ENCODE results near the gene ARMC10. TPM values are rescaled to one million over a fixed set of nuclear protein-coding genes. Genes with fewer than 3 reads are reported as not detected.
"Not testable (repeated sequence)": the region's sequence is repeated elsewhere in the genome, so short reads cannot be mapped to it uniquely, and the experiment has no call there.

ARMC10 gene
- 10 to 100 TPM; 50.0 to 62.3 (median 59.4) TPM for polyA plus RNA-seq (ENCODE audit: insufficient read length in 4 of 4)

DNA sequence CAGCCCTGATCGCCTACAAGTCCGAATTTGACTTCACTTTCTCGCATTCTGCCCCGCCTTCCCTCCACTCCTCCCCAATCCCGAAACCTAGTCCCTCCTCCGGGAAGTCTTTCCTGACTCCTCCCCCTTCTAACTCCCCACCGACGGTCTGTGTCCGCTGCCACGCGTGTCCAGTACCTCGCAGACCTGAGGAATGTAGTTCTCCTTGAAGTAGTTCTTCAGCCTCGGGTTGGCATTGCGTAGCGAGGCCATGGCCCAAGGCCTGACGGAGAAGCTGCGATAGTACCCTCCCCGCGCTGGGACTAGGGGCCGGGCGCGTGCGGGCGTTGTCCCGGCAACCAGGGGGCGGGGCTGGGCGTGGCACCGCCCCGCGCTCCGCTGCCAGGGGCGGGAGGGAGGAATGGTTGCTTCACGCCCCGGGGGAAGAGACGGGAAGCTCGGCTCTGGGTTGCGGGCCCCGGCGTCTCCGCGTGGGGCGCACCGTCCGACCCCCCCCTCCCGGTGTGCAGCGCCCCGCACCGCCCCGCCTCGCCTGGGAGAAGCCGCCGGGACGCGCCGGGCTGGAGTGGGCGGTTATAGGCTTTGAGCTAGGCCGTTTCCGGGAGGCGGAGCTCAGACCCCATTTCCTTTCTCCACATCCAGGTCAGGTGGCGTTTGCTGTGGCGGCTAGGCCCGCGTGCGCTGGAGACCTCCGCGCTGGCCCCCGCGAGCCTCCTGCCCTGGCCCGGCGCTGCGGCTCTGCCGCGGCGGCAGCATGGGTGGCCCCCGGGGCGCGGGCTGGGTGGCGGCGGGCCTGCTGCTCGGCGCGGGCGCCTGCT is at the start of gene ARMC10, which contains the start of gene FBXL13:
Gene ARMC10, plus strand, starts transcription at position 622 of the 818 bp plus-strand sequence. Its CDS starts 133 bp downstream, at position 755.
Gene FBXL13, minus strand, starts transcription at position 278 of the 818 bp plus-strand sequence.
- peak; percentile 88 to 93 (median 88) for DNase-seq (ENCODE audit: low read depth in 4 of 4, low spot score in 2 of 4)

DNA sequence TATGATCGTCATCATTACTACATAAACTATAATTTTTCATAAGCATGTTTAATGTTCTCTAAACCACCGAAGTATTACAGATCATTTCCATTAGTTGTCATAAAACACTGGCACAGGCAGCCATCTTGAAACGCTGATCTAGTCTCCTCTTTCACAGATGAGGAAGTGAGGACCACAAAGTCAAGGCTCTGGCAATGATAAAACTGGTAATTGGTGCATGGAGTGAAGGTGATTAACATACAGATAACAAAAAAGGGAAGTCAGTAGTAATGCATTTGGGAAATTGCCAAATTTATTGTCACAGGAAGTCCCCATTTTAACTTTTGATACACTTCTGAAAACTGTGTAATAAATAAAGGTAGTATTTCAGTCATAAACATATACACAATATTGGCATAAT is 49.6 kb upstream of the ARMC10 start:
- no peak for DNase-seq (ENCODE audit: low read depth in 4 of 4, low spot score in 2 of 4)

GRCh38 chr7:103031024-103031423 is 43.9 kb upstream of the ARMC10 start:
- no peak for DNase-seq (ENCODE audit: low read depth in 4 of 4, low spot score in 2 of 4)

DNA sequence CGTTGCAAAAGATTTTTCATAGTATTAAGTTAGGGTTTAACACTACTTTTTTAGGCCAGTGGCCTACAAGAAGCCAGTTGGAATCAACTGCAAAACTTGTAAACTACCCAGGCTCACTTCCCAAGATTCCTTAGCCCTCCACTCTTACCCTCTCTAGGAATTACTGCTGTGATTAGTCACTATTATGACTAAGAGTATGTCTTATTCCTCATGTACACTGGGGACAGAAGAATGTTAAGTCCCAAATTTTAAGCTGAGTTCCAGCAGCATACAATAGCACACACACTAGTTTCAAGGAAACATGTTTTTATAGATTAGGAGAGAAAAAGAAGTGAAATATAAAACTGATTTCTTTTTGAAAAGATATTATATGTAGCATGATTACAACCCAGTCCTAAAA is 43.2 kb upstream of the ARMC10 start:
- DNase-seq (ENCODE audit: low read depth in 4 of 4, low spot score in 2 of 4): no peak

DNA sequence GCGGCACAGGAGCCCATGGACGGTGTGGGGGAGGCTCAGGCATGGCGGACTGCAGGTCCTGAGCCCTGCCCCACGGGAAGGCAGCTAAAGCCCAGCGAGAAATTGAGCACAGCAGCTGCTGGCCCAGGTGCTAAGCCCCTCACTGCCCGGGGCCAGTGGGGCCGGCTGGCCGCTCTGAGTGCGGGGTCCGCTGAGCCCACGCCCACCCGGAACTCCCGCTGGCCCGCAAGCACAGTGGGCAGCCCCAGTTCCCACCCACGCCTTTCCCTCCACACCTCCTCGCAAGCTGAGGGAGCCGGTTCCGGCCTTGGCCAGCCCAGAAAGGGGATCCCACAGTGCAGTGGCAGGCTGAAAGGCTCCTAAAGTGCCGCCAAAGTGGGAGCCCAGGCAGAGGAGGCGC is 40.6 kb upstream of the ARMC10 start:
- DNase-seq (ENCODE audit: low read depth in 4 of 4, low spot score in 2 of 4): not testable (repeated sequence)

GRCh38 chr7:103037476-103037822 is 37.5 kb upstream of the ARMC10 start:
- DNase-seq (ENCODE audit: low read depth in 4 of 4, low spot score in 2 of 4): no peak

DNA sequence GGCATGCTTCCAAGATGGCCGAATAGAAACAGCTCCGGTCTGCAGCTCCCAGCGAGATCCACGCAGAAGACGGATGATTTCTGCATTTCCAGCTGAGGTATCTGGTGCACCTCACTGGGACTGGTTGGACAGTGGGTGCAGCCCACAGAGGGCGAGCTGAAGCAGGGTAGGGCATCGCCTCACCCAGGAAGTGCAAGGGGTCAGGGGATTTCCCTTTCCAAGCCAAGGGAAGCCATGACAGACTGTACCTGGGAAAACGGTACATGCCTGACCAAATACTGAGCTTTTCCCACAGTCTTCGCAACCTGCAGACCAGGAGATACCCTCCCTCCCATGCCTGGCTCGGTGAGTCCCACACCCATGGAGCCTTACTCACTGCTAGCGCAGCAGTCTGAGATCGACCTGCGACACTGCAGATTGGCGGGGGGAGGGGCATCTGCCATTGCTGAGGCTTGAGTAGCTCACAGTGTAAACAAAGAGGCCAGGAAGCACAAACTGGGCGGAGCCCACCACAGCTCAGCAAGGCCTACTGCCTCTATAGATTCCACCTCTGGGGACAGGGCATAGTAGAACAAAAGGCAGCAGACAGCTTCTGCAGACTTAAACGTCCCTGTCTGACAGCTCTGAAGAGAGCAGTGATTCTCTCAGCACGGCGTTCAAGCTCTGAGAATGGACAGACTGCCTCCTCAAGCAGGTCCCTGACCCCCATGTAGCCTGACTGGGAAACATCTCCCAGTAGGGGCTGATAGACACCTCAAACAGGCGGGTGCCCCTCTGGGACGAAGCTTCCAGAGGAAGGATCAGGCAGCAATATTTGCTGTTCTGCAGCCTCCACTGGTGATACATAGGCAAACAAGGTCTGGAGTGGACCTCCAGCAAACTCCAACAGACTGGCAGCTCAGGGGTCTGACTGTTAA is 36.9 kb upstream of the ARMC10 start:
- DNase-seq (ENCODE audit: low read depth in 4 of 4, low spot score in 2 of 4): not testable (repeated sequence)

- DNase-seq (ENCODE audit: low read depth in 4 of 4, low spot score in 2 of 4): not testable (repeated sequence)
Measured at GRCh38 chr7:103041815-103042214, 33.1 kb upstream of the ARMC10 start.

DNA sequence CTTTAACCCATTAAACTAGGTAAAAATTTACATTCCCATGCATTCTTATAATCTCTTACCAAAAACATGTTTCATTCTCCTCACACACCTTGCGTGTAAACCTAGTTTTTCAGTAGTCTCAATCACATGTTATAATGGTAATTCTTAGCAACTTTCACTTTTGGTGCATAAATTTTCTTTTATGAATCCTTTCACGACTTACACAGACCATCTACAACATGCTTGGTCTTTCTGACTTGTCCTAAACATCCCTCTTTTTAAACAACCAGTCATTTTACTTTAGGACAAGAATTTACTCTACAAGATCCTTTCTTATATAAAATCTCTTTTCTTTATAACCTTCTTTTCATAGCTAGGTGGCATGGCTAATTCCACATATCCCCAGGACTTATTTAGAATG is 26.1 kb upstream of the ARMC10 start:
- DNase-seq (ENCODE audit: low read depth in 4 of 4, low spot score in 2 of 4): no peak

DNA sequence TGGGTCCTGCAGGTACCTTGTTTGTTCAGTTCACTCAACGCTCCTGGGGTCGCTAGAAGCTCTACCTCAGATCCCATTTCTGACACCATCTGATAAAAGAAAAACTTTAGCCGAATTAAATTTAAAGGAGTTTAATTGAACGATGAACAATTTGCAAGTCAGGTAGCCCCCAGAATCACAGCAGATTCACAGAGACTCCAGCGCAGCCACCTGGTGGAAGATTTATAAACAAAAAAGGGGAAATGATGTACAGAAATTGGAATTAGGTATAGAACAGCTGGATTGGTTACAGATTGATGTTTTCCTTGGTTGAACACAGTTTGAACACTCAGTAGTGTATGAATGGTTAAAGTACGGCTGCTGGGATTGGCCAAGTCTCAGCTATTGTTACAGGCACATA is 23.4 kb upstream of the ARMC10 start:
- DNase-seq (ENCODE audit: low read depth in 4 of 4, low spot score in 2 of 4): no peak

GRCh38 chr7:103056006-103056405 is 18.9 kb upstream of the ARMC10 start:
- DNase-seq (ENCODE audit: low read depth in 4 of 4, low spot score in 2 of 4): not testable (repeated sequence)

GRCh38 chr7:103058122-103058521 is 16.8 kb upstream of the ARMC10 start:
- DNase-seq (ENCODE audit: low read depth in 4 of 4, low spot score in 2 of 4): no peak

DNA sequence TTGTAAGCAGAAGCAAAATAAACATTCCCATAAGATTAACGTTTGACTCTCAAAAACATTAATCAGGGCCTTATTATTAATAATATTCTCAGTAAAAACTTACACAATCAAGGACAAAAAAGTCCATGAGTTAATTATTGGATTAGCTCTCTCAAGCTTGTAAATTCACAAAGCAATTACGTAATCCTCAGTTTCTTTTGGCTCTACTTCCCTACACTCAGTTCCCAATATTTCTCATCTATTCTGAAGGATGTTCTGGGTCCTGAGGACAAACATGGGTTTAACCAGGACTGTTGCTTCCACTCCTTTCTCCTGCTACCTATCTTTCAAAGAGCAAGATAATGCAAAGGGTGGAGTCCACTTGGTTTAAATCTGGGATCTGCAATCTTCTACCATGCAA is 15.5 kb upstream of the ARMC10 start:
- DNase-seq (ENCODE audit: low read depth in 4 of 4, low spot score in 2 of 4): no peak

DNA sequence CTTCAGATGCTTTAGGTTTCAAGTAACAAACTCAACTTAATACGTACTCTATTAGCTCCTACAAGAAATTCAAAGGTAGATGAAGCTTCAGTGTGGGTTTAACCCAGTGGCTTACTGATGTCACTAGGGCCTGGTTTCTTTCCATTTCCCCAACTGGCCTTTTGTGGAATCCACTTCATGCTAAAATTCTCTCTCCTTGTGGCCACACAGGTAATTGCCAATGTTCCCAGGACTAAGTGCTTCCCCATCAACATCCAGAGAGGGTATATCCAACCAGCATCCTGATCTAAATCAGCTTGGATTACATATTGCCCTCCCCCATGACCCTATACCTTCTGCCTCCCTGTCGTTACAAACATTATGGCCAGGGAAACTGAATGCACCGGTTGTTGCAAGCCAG is 11.0 kb upstream of the ARMC10 start:
- DNase-seq (ENCODE audit: low read depth in 4 of 4, low spot score in 2 of 4): no peak

DNA sequence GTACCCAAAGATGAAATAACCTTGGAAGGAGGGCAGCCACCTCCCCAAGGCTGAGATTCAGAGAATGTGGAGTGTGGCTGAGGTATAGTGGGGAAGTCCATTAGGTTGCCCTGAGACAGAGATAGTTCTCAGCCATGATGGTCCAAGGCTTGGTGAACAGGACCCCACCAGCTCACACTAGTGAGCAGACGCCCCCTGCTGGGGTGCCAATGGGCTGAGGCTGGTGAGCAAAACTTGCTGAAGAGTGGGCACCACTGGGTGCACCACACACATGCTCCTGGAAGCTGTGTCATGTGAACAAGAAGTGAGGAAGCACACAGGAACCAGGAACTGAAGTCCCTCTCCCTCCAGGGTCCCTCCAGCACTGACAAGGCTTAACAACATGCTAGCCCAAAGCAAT is 9.3 kb upstream of the ARMC10 start:
- no peak for DNase-seq (ENCODE audit: low read depth in 4 of 4, low spot score in 2 of 4)

DNA sequence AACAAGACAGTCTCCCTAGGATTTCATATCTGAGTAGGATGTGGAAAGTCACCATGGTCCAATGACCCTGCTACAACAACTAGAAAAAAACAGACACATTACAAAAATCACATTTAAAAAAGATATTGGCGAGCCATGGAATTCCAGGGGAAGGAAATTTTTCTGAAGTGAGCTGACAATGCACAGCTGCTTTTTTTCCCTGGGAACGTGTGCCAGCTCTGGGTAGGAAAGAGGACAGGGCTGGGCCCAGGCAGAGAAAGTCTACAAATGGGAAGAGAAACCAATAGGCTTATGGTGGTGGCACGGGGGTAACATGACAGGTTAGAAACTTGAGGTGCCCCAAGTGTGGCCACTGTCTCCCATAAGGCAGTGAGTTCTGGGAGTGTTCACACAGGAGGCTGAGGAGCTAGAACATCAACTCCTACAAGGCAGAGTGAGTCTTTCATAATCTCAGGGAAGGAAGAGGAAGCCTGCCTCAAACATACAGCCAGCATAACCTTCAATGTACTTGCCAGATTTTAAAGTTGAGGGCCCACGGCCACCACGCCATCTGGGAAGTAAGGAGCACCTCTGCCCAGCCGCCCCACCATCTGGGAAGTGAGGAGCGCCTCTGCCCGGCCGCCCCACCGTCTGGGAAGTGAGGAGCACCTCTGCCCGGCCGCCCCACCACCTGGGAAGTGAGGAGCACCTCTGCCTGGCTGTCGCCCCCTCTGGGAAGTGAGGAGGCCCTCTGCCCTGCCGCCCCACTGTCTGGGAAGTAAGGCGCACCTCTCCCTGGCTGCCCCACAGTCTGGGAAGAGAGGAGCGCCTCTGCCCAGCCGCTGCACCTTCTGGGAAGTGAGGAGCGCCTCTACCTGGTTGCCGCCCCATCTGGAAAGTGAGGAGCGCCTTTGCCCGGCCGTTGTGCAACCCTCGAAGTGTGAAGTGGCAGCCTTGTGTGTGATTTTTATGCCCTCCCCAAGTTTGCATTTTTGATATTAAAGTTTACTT is 6.2 kb upstream of the ARMC10 start:
- DNase-seq (ENCODE audit: low read depth in 4 of 4, low spot score in 2 of 4): no peak

DNA sequence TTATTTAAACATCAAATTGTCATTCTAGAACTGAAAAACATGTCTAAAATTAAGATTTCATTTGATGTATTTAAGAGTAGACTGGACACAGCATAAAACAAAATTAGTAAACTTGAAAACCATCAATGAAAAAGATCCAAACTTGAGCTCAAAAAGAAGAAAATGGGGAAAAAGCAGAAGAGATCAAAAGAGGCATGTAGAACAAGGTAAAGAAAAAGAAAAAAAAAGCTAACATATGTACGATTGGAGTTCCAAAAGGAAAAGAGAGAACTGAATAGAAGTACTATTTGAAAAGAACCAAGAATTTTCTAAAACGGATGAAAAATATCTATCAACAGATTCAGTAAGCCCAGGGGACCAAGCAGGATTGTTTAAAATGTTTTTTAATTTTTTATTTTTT is 3.9 kb upstream of the ARMC10 start:
- DNase-seq (ENCODE audit: low read depth in 4 of 4, low spot score in 2 of 4): no peak

DNA sequence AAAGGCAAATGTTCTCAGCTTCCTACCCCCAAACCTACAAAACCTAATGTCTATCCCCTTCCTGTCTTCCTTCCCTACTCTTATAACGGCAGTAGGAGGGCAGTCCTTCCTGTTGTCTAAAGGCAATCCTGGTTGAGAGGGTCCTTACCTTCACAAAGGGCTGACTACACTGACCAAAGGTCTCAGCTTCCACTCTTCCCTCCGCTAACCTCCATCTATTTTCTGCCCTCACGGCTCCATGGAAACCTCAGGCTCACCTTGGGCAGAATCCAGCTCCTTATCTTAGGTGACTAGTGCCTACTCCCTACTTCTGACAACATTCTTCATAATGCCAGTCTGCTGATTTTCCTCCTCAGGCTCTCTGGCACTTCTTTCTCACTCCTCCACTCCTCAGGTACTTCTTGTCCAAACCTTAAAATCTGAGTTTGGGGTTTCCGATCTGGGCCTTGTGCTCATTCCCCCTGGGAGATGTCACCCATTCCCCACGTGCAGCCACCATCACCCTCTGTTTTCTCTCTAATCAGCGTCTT is 886 bp upstream of the ARMC10 start:
- peak in 1 of 4 donors; percentile 19 for DNase-seq (ENCODE audit: low read depth in 4 of 4, low spot score in 2 of 4)

DNA sequence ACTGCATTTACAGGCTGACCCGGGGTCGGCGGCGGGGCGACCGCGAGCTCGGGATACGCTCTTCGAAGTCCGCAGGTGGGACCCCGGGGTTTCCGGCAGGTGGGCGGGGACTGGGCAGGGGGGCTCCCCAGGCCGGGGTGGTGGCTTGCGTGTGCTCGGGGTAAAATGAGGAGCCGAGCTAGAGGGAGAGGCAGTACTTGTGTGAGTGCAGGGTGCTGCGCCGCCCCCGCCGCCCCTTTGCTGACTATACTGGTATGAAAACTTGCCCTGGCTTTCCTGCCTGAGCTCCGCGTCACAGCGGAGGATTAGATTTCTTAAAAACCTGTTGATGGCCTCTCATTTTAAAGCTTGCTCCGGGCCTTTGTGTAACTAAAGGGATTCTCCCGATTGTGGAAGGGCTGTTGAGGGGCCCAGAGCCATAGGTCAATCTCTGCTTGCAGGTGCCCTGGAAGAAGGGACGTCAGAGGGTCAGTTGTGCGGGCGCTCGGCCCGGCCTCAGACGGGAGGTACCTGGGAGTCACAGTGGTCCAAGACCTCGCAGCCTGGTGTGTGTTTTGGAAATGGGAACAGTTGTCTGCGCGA is 488 bp downstream of the ARMC10 start:
- peak in 3 of 4 donors; percentile 21 to 48 (median 47) for DNase-seq (ENCODE audit: low read depth in 4 of 4, low spot score in 2 of 4)

DNA sequence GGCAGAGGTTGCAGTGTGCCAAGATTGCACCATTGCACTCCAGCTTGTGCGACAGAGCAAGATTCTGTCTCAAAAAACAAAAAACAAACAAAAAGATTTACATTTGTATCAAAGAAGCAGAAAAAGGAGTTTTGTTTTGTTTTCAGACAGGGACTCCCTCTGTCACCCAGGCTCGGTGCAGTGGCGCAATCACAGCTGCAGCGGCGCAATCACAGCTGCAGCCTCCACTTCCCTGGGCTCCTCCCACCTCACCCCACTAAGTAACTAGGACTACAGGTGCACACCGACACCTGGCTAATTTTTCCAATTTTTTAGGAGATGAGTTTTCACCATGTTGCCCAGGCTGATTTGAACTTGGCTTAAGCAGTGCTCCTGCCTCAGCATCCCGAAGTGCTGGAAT is 1.8 kb downstream of the ARMC10 start:
- DNase-seq (ENCODE audit: low read depth in 4 of 4, low spot score in 2 of 4): no peak
